ENCODE data around the gene PGM2L1.

- no peak for TF ChIP-seq POLR2A (IDR thresholded peaks at IDR 0.05; ENCODE audit: low read length)
- no peak for TF ChIP-seq GATA1 (IDR thresholded peaks at IDR 0.05; ENCODE audit: low read depth, low read length)
These were observed 115.3 kb downstream of the PGM2L1 start for GRCh38 chr11:74282914-74283371.

Data from erythroblast (primary cell).